K562 (cell line): ENCODE results near the gene EPSTI1.

Source experiments
- CEBPB ChIP-seq: fragments of 450-650 bp; IDR thresholded peaks from 2 replicates; pipeline ENCODE4 v1.6.1; 2016; ENCODE audit warnings: missing genetic modification characterization, missing compliant biosample characterization
- EP300 ChIP-seq: IDR thresholded peaks from 2 replicates; pipeline ENCODE4 v1.6.1; 2012; ENCODE audit warnings: low read length, improper control_type of control experiment
- HNRNPL ChIP-seq: fragments of 200-400 bp; formaldehyde crosslinking; IDR thresholded peaks from 2 replicates; pipeline ENCODE4 v1.6.1; 2017; ENCODE audit warnings: low read depth, mild to moderate bottlenecking, low read length
- JUNB ChIP-seq: fragments of 450-650 bp; formaldehyde crosslinking; conservative IDR thresholded peaks from 2 replicates; pipeline ENCODE4 v1.4.0; 2020; ENCODE audit warnings: mild to moderate bottlenecking
- KHSRP ChIP-seq: fragments of 450-650 bp; IDR thresholded peaks from 2 replicates; pipeline ENCODE4 v1.6.1; 2017
- NCOA2 ChIP-seq, 2 experiments: fragments of 450-650 bp; IDR thresholded peaks; 2 replicates each; pipeline ENCODE4 v1.6.1; 2018; ENCODE audit warnings: mild to moderate bottlenecking in 2 of 2, moderate library complexity in 1 of 2; ENCODE audit not compliant: partially characterized antibody in 2 of 2
- SRSF3 ChIP-seq: fragments of 200-400 bp; formaldehyde crosslinking; IDR thresholded peaks from 2 replicates; pipeline ENCODE4 v1.6.1; 2016; ENCODE audit warnings: mild to moderate bottlenecking, low read length, moderate library complexity; ENCODE audit not compliant: insufficient read depth
- XRCC5 ChIP-seq: fragments of 200-400 bp; formaldehyde crosslinking; IDR thresholded peaks from 2 replicates; pipeline ENCODE4 v1.6.1; 2017; ENCODE audit warnings: low read depth, mild to moderate bottlenecking, low read length
- ZKSCAN8 ChIP-seq: fragments of 200-800 bp; sonication (Bioruptor generic); IDR thresholded peaks from 2 replicates; pipeline ENCODE4 v1.6.1; 2016; ENCODE audit warnings: missing genetic modification characterization, missing compliant biosample characterization
- TF ChIP-seq, protein P1 (sequence below): sonication (generic); formaldehyde crosslinking; IDR thresholded peaks from 2 replicates; pipeline ENCODE4 v1.9.0; 2022; ENCODE audit warnings: mild to moderate bottlenecking, missing genetic modification reagents
- TF ChIP-seq, protein P2 (sequence below): conservative IDR thresholded peaks from 2 replicates; pipeline ENCODE4 v1.6.1; 2011; ENCODE audit warnings: low read depth, mild to moderate bottlenecking, low read length; ENCODE audit not compliant: control insufficient read depth
- TF ChIP-seq, protein P3 (sequence below), 3 experiments: IDR thresholded peaks in 2 of 3; conservative IDR thresholded peaks in 1 of 3; 2 replicates each; pipeline ENCODE4 v1.5.1; 2011 to 2012; ENCODE audit warnings: low read length in 3 of 3, mild to moderate bottlenecking in 3 of 3, control low read depth in 2 of 3, improper control_type of control experiment in 1 of 3, inconsistent platforms in 1 of 3, low read depth in 1 of 3, mixed read lengths in 1 of 3, moderate library complexity in 1 of 3; ENCODE audit not compliant: insufficient read depth in 2 of 3

DNA sequence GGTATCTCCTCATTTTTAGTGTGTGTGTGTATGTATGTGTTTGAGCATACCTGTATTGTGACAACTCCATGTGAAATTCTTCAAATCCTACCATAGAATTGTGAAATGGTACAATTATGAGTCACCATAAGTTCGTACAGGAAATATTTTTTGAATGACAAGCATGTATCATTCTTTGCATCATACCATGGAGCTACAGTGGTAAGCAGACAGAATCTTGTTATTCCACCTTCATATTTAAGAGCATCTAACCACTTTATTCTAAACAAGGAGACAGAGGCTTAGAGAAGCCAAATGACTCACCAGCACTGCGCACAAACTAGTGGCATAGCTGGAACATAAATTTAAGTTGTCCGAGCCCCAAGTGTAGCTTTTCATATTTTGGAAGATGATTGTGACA, 4.5 kb upstream of the EPSTI1 start:
- TF ChIP-seq XRCC5 = no peak
- TF ChIP-seq, protein P1, sequence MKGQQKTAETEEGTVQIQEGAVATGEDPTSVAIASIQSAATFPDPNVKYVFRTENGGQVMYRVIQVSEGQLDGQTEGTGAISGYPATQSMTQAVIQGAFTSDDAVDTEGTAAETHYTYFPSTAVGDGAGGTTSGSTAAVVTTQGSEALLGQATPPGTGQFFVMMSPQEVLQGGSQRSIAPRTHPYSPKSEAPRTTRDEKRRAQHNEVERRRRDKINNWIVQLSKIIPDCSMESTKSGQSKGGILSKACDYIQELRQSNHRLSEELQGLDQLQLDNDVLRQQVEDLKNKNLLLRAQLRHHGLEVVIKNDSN = no peak
- TF ChIP-seq, protein P2, sequence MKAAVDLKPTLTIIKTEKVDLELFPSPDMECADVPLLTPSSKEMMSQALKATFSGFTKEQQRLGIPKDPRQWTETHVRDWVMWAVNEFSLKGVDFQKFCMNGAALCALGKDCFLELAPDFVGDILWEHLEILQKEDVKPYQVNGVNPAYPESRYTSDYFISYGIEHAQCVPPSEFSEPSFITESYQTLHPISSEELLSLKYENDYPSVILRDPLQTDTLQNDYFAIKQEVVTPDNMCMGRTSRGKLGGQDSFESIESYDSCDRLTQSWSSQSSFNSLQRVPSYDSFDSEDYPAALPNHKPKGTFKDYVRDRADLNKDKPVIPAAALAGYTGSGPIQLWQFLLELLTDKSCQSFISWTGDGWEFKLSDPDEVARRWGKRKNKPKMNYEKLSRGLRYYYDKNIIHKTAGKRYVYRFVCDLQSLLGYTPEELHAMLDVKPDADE = no peak
- TF ChIP-seq NCOA2 (IDR thresholded peaks at IDR 0.05; ENCODE audit: partially characterized antibody in 2 of 2) = no peak
- TF ChIP-seq ZKSCAN8 (CRISPR knock-in tag) = no peak
- TF ChIP-seq EP300 = no peak
- TF ChIP-seq, protein P3, sequence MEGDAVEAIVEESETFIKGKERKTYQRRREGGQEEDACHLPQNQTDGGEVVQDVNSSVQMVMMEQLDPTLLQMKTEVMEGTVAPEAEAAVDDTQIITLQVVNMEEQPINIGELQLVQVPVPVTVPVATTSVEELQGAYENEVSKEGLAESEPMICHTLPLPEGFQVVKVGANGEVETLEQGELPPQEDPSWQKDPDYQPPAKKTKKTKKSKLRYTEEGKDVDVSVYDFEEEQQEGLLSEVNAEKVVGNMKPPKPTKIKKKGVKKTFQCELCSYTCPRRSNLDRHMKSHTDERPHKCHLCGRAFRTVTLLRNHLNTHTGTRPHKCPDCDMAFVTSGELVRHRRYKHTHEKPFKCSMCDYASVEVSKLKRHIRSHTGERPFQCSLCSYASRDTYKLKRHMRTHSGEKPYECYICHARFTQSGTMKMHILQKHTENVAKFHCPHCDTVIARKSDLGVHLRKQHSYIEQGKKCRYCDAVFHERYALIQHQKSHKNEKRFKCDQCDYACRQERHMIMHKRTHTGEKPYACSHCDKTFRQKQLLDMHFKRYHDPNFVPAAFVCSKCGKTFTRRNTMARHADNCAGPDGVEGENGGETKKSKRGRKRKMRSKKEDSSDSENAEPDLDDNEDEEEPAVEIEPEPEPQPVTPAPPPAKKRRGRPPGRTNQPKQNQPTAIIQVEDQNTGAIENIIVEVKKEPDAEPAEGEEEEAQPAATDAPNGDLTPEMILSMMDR (IDR thresholded peaks at IDR 0.05 in 2 of 3, conservative IDR thresholded peaks at IDR 0.05 in 1 of 3; ENCODE audit: insufficient read depth in 2 of 3, low read depth in 1 of 3, low read length in 3 of 3) = no peak
- TF ChIP-seq SRSF3 = no peak
- TF ChIP-seq JUNB (CRISPR knock-in tag) = no peak
- TF ChIP-seq KHSRP = no peak
- no peak for TF ChIP-seq HNRNPL
- no peak for TF ChIP-seq CEBPB (tag)
